ENCODE measurements around the gene MAD1L1. TPM values are rescaled to one million over a fixed set of nuclear protein-coding genes. Genes with fewer than 3 reads are reported as not detected.

The MAD1L1 gene
- polyA plus RNA-seq, 1 experiment = 32.0 TPM

DNA sequence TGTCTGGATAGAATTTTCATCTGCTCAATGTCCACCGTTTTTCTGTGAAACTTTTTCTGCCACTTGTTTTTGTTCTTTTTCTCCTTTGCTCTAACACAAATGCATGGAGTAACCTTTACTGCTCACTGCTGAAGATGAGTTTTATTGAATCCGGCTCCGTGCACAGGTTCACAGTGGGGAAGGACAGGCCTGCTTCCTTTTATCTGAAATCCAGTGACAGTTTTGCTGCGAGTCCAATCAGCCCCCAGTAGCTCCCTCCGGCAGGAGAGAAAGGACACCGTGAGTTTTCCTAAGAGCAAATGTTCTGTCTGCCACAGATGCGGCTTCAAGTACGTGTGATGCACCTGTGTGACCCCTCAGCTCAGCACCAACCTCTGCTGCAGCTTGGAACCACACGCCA, 246.8 kb downstream of the MAD1L1 start:
- CTCF ChIA-PET = no interaction called here

DNA sequence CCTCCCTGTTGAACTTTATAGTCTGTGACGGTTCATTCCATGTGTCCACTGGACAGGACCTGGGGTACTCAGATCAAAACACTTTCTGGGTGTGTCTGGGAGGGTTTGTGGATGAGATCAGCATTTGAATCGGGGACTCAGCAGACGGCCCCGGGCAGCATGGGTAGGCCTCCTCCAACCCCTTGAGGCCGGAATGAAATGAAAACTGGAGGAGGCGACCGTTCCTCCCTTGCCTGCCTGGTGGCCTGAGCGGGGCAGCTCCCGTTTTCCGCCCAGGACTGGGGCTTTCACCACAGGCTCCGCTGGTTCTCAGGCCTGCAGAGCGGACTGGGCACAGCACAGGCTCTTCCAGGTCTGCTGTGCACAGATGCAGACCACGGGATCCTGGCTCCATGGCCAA, 247.7 kb downstream of the MAD1L1 start:
- no peak for DNase-seq (ENCODE audit: low read depth)
- H3K36me3 ChIP-seq (ENCODE audit: control insufficient read depth, insufficient read depth, low read length) = peaks cover 1% of the 10 kb centered on the region
- TF ChIP-seq, protein P1, sequence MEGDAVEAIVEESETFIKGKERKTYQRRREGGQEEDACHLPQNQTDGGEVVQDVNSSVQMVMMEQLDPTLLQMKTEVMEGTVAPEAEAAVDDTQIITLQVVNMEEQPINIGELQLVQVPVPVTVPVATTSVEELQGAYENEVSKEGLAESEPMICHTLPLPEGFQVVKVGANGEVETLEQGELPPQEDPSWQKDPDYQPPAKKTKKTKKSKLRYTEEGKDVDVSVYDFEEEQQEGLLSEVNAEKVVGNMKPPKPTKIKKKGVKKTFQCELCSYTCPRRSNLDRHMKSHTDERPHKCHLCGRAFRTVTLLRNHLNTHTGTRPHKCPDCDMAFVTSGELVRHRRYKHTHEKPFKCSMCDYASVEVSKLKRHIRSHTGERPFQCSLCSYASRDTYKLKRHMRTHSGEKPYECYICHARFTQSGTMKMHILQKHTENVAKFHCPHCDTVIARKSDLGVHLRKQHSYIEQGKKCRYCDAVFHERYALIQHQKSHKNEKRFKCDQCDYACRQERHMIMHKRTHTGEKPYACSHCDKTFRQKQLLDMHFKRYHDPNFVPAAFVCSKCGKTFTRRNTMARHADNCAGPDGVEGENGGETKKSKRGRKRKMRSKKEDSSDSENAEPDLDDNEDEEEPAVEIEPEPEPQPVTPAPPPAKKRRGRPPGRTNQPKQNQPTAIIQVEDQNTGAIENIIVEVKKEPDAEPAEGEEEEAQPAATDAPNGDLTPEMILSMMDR (IDR thresholded peaks at IDR 0.05; ENCODE audit: insufficient read depth, low read depth, low read length) = no peak
- CTCF ChIA-PET = interaction anchor here (1.1 kb wide), 1 partner anchor 25 kb away, joined by 4 read pairs; no protein-coding TSS in a partner anchor
- POLR2A ChIA-PET = no interaction called here
- H3K4me3 ChIP-seq (ENCODE audit: low read depth, low read length) = no peak overlapping the region
- no peaks in the 10 kb centered on the region for H3K27me3 ChIP-seq (ENCODE audit: control insufficient read depth, insufficient read depth, low read length)

More for the DNA sequence above, 246.8 kb downstream of the MAD1L1 start:
- Histone ChIP-seq H3K27me3 (ENCODE audit: control insufficient read depth, insufficient read depth, low read length) (no peaks in the 10 kb centered on the region), H3K36me3 (ENCODE audit: control insufficient read depth, insufficient read depth, low read length) (no peaks in the 10 kb centered on the region), H3K4me3 (ENCODE audit: low read depth, low read length) (no peak overlapping the region)
- TF ChIP-seq, protein P1 (IDR thresholded peaks at IDR 0.05; ENCODE audit: insufficient read depth, low read depth, low read length) = no peak
- POLR2A ChIA-PET = no interaction called here
- no peak for DNase-seq (ENCODE audit: low read depth)

GRCh38 chr7:1981878-1982230, 250.9 kb downstream of the MAD1L1 start:
- POLR2A ChIA-PET = no interaction called here
- Histone ChIP-seq H3K36me3 (ENCODE audit: control insufficient read depth, insufficient read depth, low read length) (peaks cover 1% of the 10 kb centered on the region), H3K27me3 (ENCODE audit: control insufficient read depth, insufficient read depth, low read length) (no peaks in the 10 kb centered on the region), H3K4me3 (ENCODE audit: low read depth, low read length) (no peak overlapping the region)
- CTCF ChIA-PET = no interaction called here
- TF ChIP-seq, protein P1 (IDR thresholded peaks at IDR 0.05; ENCODE audit: insufficient read depth, low read depth, low read length) = no peak
- no peak for DNase-seq (ENCODE audit: low read depth)

DNA sequence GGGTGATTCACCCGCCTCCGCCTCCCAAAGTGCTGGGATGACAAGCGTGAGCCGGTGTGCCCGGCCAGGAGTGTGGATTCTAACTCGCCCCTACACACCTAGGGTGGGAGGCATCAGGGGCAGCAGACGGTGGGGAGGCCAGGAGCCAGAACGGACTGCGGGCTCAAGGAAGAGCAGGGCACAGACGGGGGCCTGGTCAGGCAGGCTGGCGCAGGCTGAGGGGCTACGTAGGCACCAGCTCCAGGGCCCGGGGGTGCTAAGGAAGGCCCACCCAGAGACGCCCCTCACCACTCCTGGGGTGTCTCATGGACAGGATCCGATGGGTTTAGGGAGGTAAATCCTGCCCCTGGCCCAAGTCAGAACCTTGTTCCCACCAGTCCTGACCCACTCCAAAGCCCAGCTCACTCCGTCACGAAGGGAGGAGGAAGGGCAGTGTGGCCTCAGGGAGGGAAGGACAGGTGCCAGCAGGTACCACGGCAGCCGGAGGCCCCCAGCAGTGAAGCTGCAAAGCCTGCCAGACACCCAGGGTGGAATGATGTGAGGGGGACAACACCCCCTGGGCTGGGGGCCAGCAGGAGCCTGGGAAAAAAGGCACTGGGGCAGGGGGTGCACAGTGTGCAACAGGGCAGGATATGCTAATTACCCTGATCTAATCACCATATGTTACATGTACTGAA, 251.4 kb downstream of the MAD1L1 start:
- TF ChIP-seq, protein P1 (IDR thresholded peaks at IDR 0.05; ENCODE audit: insufficient read depth, low read depth, low read length) = no peak
- POLR2A ChIA-PET = no interaction called here
- CTCF ChIA-PET = no interaction called here
- Histone ChIP-seq H3K4me3 (ENCODE audit: low read depth, low read length) (no peak overlapping the region), H3K36me3 (ENCODE audit: control insufficient read depth, insufficient read depth, low read length) (peaks cover 1% of the 10 kb centered on the region), H3K27me3 (ENCODE audit: control insufficient read depth, insufficient read depth, low read length) (no peaks in the 10 kb centered on the region)
- DNase-seq (ENCODE audit: low read depth) = no peak

DNA sequence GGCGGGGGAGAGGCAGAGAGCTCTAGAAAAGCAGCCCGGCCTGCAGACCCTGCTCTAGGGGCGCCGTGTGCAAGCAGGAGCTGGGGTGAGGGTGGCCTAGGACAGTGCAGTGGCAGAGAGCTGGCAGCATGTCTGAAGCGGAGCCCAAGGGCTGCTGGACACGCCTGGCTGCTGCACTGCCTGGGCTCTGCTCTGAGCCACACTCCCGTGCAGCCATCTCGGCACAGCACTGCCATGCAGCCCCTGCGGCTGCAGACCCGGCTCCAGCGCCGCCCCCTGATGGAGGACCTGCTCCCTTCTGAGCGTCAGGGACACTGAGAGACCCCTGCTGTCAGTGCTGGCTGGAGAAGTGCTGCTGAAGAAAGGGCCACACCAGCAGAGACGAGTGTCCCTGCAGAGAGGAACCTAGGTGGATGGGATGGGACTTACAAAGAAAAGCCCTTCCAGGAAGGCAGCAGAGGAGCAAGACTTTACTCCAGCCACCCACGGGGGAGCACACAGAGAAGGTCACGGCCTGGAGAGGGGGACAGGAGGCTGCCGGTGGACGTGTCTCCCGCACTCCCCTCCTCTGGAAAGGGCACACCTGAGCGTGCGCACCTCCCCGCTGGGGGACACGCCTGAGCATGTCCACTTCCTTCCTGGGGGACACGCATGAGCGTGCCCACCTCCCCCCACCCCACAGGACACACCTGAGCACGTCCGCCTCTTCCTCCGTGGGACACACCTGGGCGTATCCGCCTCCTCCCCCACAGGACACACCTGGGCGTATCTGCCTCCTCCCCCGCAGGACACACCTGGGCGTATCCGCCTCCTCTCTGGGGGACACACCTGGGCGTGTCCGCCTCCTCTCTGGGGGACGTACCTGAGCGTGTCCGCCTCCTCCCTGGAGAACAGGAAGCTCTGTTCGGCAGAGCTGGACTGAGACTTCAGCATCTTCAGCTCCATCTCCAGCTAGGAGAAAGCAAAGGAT, 252.9 kb downstream of the MAD1L1 start:
- CTCF ChIA-PET = no interaction called here
- POLR2A ChIA-PET = no interaction called here
- no peak for DNase-seq (ENCODE audit: low read depth)
- Histone ChIP-seq H3K36me3 (ENCODE audit: control insufficient read depth, insufficient read depth, low read length) (peaks cover 4% of the 10 kb centered on the region), H3K27me3 (ENCODE audit: control insufficient read depth, insufficient read depth, low read length) (no peaks in the 10 kb centered on the region), H3K4me3 (ENCODE audit: low read depth, low read length) (no peak overlapping the region)
- TF ChIP-seq, protein P1 (IDR thresholded peaks at IDR 0.05; ENCODE audit: insufficient read depth, low read depth, low read length) = no peak
